Activated T-helper 1 cell treated with anti-CD3 and anti-CD28 coated beads, Interleukin-12 subunit alpha, Interleukin-12 subunit beta, Interleukin-2, Interleukin-4 antibody, amounts not matched to agents 30 ng/mL and 10 ng/mL and 1 ng/mL, durations not matched to agents 14 hours and 24 hours and 36 hours (primary cell): ENCODE measurements around the gene GCAT. TPM values are rescaled to one million over a fixed set of nuclear protein-coding genes. Genes with fewer than 3 reads are reported as not detected.
"Not testable (repeated sequence)": the region's sequence is repeated elsewhere in the genome, so short reads cannot be mapped to it uniquely, and the experiment has no call there.

ENCODE experiments used
- DNase-seq: peaks from one replicate; pipeline ENCODE4 v3.0.0; 2021; ENCODE audit warnings: low spot score
- H3K27ac Mint-ChIP-seq: one replicate; pipeline ENCODE4 v1.8.0; 2021; ENCODE audit warnings: mild to moderate bottlenecking, mixed read lengths
- H3K27me3 Mint-ChIP-seq: one replicate; pipeline ENCODE4 v1.8.0; 2022; ENCODE audit warnings: mild to moderate bottlenecking, moderate library complexity, mixed read lengths; ENCODE audit not compliant: insufficient read depth
- H3K36me3 Mint-ChIP-seq: one replicate; pipeline ENCODE4 v1.8.0; 2021; ENCODE audit warnings: low read depth, mixed read lengths
- H3K4me1 Mint-ChIP-seq: one replicate; pipeline ENCODE4 v1.8.0; 2021; ENCODE audit warnings: low read depth, mixed read lengths
- H3K4me3 Mint-ChIP-seq: one replicate; pipeline ENCODE4 v1.8.0; 2021; ENCODE audit warnings: mild to moderate bottlenecking, moderate library complexity, mixed read lengths
- H3K9me3 Mint-ChIP-seq: one replicate; pipeline ENCODE4 v1.8.0; 2021; ENCODE audit warnings: mixed read lengths
- intact Hi-C: fragments of 100-400 bp; cut with micrococcal nuclease; formaldehyde crosslinking; loops from one replicate; pipeline ENCODE4 v1.15.1; 2024
- total RNA-seq: library from RNA; stranded (reverse); gene quantifications from 2 replicates; pipeline ENCODE4 v1.2.3, GENCODE V29; 2022

GCAT gene
- total RNA-seq, 1 donor from 2014 or later, result 28.9 TPM

GRCh38 chr22:37796079-37796478, 11.7 kb upstream of the GCAT start:
- intact Hi-C loops, result no loop called here
- H3K27me3 Mint-ChIP-seq, result peaks cover 14% of the 10 kb centered on the region
- no peaks in the 10 kb centered on the region for H3K36me3 Mint-ChIP-seq
- no peak overlapping the region for H3K4me3 Mint-ChIP-seq
- no peaks in the 10 kb centered on the region for H3K9me3 Mint-ChIP-seq
- no peak for DNase-seq
- H3K4me1 Mint-ChIP-seq, result no peaks in the 10 kb centered on the region
- H3K27ac Mint-ChIP-seq, result no peak overlapping the region

- H3K4me1 Mint-ChIP-seq, result not testable (repeated sequence)
Observed at GRCh38 chr22:37797259-37797658, 10.5 kb upstream of the GCAT start.

GRCh38 chr22:37797874-37798500, 9.7 kb upstream of the GCAT start:
- peaks cover 5% of the 10 kb centered on the region for H3K4me1 Mint-ChIP-seq
- intact Hi-C loops, result no loop called here
- peaks cover 20% of the 10 kb centered on the region for H3K27me3 Mint-ChIP-seq
- no peak for DNase-seq
- no peaks in the 10 kb centered on the region for H3K36me3 Mint-ChIP-seq
- no peaks in the 10 kb centered on the region for H3K9me3 Mint-ChIP-seq
- no peak overlapping the region for H3K4me3 Mint-ChIP-seq
- H3K27ac Mint-ChIP-seq, result no peak overlapping the region

More at GRCh38 chr22:37797259-37797658, 10.5 kb upstream of the GCAT start:
- intact Hi-C loops, DNase-seq, H3K9me3 Mint-ChIP-seq, H3K36me3 Mint-ChIP-seq, H3K4me3 Mint-ChIP-seq, H3K27ac Mint-ChIP-seq: not testable (repeated sequence)
- H3K27me3 Mint-ChIP-seq, result peaks cover 18% of the 10 kb centered on the region

- Mint-ChIP-seq H3K4me1 (peaks cover 15% of the 10 kb centered on the region), H3K27me3 (peaks cover 21% of the 10 kb centered on the region)
- H3K36me3 Mint-ChIP-seq, H3K4me3 Mint-ChIP-seq, H3K27ac Mint-ChIP-seq, DNase-seq, H3K9me3 Mint-ChIP-seq: not testable (repeated sequence)
- intact Hi-C loops, result loop anchor here (10.0 kb wide), 1 partner anchor 1185 kb away; the partner anchor contains the start of gene APOBEC3B
Observed at GRCh38 chr22:37799979-37800378, 7.8 kb upstream of the GCAT start.

- no peak overlapping the region for H3K27ac Mint-ChIP-seq
- no peak for DNase-seq
- intact Hi-C loops, result loop anchor here (10.0 kb wide), 1 partner anchor 1183 kb away; the partner anchor contains the start of gene APOBEC3B
- H3K4me1 Mint-ChIP-seq, result peaks cover 32% of the 10 kb centered on the region
- peaks cover 22% of the 10 kb centered on the region for H3K27me3 Mint-ChIP-seq
- no peaks in the 10 kb centered on the region for H3K36me3 Mint-ChIP-seq
- H3K4me3 Mint-ChIP-seq, result peak overlapping the region; percentile 80
- H3K9me3 Mint-ChIP-seq, result no peaks in the 10 kb centered on the region
Observed at GRCh38 chr22:37801946-37802309, 5.8 kb upstream of the GCAT start.

GRCh38 chr22:37802310-37803194, 5.2 kb upstream of the GCAT start:
- Mint-ChIP-seq H3K27ac (peak overlapping the region; percentile 71), H3K4me3 (peak overlapping the region; percentile 76), H3K36me3 (no peaks in the 10 kb centered on the region), H3K9me3 (no peaks in the 10 kb centered on the region), H3K4me1 (peaks cover 39% of the 10 kb centered on the region), H3K27me3 (peaks cover 24% of the 10 kb centered on the region)
- intact Hi-C loops, result loop anchor here (10.0 kb wide), 1 partner anchor 1182 kb away; the partner anchor contains the start of gene APOBEC3B
- DNase-seq, result no peak

- DNase-seq, result no peak
- intact Hi-C loops, result loop anchor here (10.0 kb wide), 1 partner anchor 1182 kb away; the partner anchor contains the start of gene APOBEC3B
- H3K4me3 Mint-ChIP-seq, result peak overlapping the region; percentile 76
- H3K27ac Mint-ChIP-seq, result peak overlapping the region; percentile 71
- H3K27me3 Mint-ChIP-seq, result peaks cover 24% of the 10 kb centered on the region
- H3K4me1 Mint-ChIP-seq, result peaks cover 41% of the 10 kb centered on the region
- no peaks in the 10 kb centered on the region for H3K36me3 Mint-ChIP-seq
- H3K9me3 Mint-ChIP-seq, result no peaks in the 10 kb centered on the region
Observed at GRCh38 chr22:37803195-37803638, 4.5 kb upstream of the GCAT start.

- Mint-ChIP-seq H3K4me1 (peaks cover 46% of the 10 kb centered on the region), H3K9me3 (no peaks in the 10 kb centered on the region), H3K4me3 (peak overlapping the region; percentile 76), H3K27me3 (peaks cover 22% of the 10 kb centered on the region), H3K36me3 (no peaks in the 10 kb centered on the region), H3K27ac (peak overlapping the region; percentile 71)
- no peak for DNase-seq
- intact Hi-C loops, result loop anchor here (10.0 kb wide), 1 partner anchor 1181 kb away; the partner anchor contains the start of gene APOBEC3B
Observed at GRCh38 chr22:37803639-37804351, 3.9 kb upstream of the GCAT start.

GRCh38 chr22:37804352-37804880, 3.3 kb upstream of the GCAT start:
- Mint-ChIP-seq H3K36me3 (no peaks in the 10 kb centered on the region), H3K9me3 (no peaks in the 10 kb centered on the region), H3K4me1 (peaks cover 46% of the 10 kb centered on the region), H3K27me3 (peaks cover 16% of the 10 kb centered on the region), H3K4me3 (peak overlapping the region; percentile 76), H3K27ac (peak overlapping the region; percentile 71)
- intact Hi-C loops, result loop anchor here (10.0 kb wide), 1 partner anchor 1180 kb away; the partner anchor contains the start of gene APOBEC3B
- DNase-seq, result no peak

- Mint-ChIP-seq H3K4me1 (peaks cover 46% of the 10 kb centered on the region), H3K36me3 (peaks cover 2% of the 10 kb centered on the region), H3K27me3 (peaks cover 16% of the 10 kb centered on the region), H3K27ac (peak overlapping the region; percentile 61), H3K4me3 (peak overlapping the region; percentile 82), H3K9me3 (no peaks in the 10 kb centered on the region)
- peak; percentile 79 for DNase-seq
- intact Hi-C loops, result loop anchor here (5.0 to 10.0 kb wide), 3 partner anchors 108 to 1180 kb away; partner anchors contain the start of genes APOBEC3B and TRIOBP
Observed at GRCh38 chr22:37804881-37805809, 2.6 kb upstream of the GCAT start.

- H3K9me3 Mint-ChIP-seq, result no peaks in the 10 kb centered on the region
- no peak for DNase-seq
- intact Hi-C loops, result loop anchor here (2.0 to 10.0 kb wide), 4 partner anchors 109 to 1179 kb away; partner anchors contain the start of genes APOBEC3B and TRIOBP
- H3K27me3 Mint-ChIP-seq, result peaks cover 16% of the 10 kb centered on the region
- peaks cover 46% of the 10 kb centered on the region for H3K4me1 Mint-ChIP-seq
- H3K36me3 Mint-ChIP-seq, result peaks cover 2% of the 10 kb centered on the region
- H3K4me3 Mint-ChIP-seq, result peak overlapping the region; percentile 82
- no peak overlapping the region for H3K27ac Mint-ChIP-seq
Observed at GRCh38 chr22:37805810-37806277, 1.9 kb upstream of the GCAT start.
